Activated gamma-delta T cell treated with anti-CD3 and anti-CD28 coated beads, Interleukin-2, amount 50 U/mL, for 16 hours (primary cell): ENCODE measurements around the gene CD93.

Experiments used
- DNase-seq: peaks from one replicate; pipeline ENCODE4 v3.0.0-alpha.2; 2020; ENCODE audit warnings: low read depth

The CD93 gene

GRCh38 chr20:23120936-23121750 is 35.0 kb upstream of the CD93 start:
- DNase-seq, result no peak

GRCh38 chr20:23120261-23120660 is 34.1 kb upstream of the CD93 start:
- DNase-seq, result no peak

GRCh38 chr20:23119456-23120216 is 33.5 kb upstream of the CD93 start:
- DNase-seq, result no peak

- no peak for DNase-seq
Measured at GRCh38 chr20:23118766-23119165, 32.6 kb upstream of the CD93 start.

- no peak for DNase-seq
Measured at GRCh38 chr20:23118144-23118543, 32.0 kb upstream of the CD93 start.

GRCh38 chr20:23117738-23118137 is 31.6 kb upstream of the CD93 start:
- no peak for DNase-seq

- no peak for DNase-seq
Measured at GRCh38 chr20:23116311-23117089, 30.4 kb upstream of the CD93 start.

GRCh38 chr20:23115822-23116221 is 29.7 kb upstream of the CD93 start:
- DNase-seq, result no peak

- DNase-seq, result no peak
Measured at GRCh38 chr20:23114448-23115082, 28.4 kb upstream of the CD93 start.

GRCh38 chr20:23114018-23114417 is 27.9 kb upstream of the CD93 start:
- DNase-seq, result no peak

- no peak for DNase-seq
Measured at GRCh38 chr20:23112595-23112994, 26.5 kb upstream of the CD93 start.

- DNase-seq, result no peak
Measured at GRCh38 chr20:23111944-23112342, 25.8 kb upstream of the CD93 start.

- DNase-seq, result no peak
Measured at GRCh38 chr20:23111307-23111943, 25.3 kb upstream of the CD93 start.

GRCh38 chr20:23108871-23109270 is 22.7 kb upstream of the CD93 start:
- DNase-seq, result no peak

GRCh38 chr20:23107466-23107865 is 21.3 kb upstream of the CD93 start:
- DNase-seq, result no peak

GRCh38 chr20:23106271-23106851 is 20.2 kb upstream of the CD93 start:
- DNase-seq, result no peak

GRCh38 chr20:23105193-23105592 is 19.1 kb upstream of the CD93 start:
- DNase-seq, result no peak

- DNase-seq, result no peak
Measured at GRCh38 chr20:23103284-23104018, 17.3 kb upstream of the CD93 start.

GRCh38 chr20:23101696-23102406 is 15.7 kb upstream of the CD93 start:
- no peak for DNase-seq

- no peak for DNase-seq
Measured at GRCh38 chr20:23100720-23101107, 14.6 kb upstream of the CD93 start.
